Measurements from ENCODE around the gene ZFPM1.

GRCh38 chr16:88484505-88485365 is 31.7 kb downstream of the ZFPM1 start:
- no peak for TF ChIP-seq JUND (IDR thresholded peaks at IDR 0.05)
- TF ChIP-seq CTCF (IDR thresholded peaks at IDR 0.05 in 2 of 3, conservative IDR thresholded peaks at IDR 0.05 in 1 of 3; ENCODE audit: borderline replicate concordance in 1 of 3, insufficient read depth in 1 of 3, low read depth in 2 of 3, low read length in 2 of 3): no peak
- no peak for TF ChIP-seq ZBTB33 (IDR thresholded peaks at IDR 0.05; ENCODE audit: extremely low read depth, insufficient replicate concordance, low read length)
- no peak for TF ChIP-seq RAD21 (IDR thresholded peaks at IDR 0.05; ENCODE audit: low read depth)
- no peak for TF ChIP-seq POLR2AphosphoS5 (IDR thresholded peaks at IDR 0.05; ENCODE audit: low read depth, low read length)
- TF ChIP-seq ZNF274 (IDR thresholded peaks at IDR 0.05; ENCODE audit: low read depth, low read length): no peak
- no peak for TF ChIP-seq CEBPB (IDR thresholded peaks at IDR 0.05; ENCODE audit: low read depth)
- no peak for TF ChIP-seq EZH2 (IDR thresholded peaks at IDR 0.05)
- TF ChIP-seq POLR2A (IDR thresholded peaks at IDR 0.05; ENCODE audit: borderline replicate concordance, extremely low read depth, insufficient read depth, insufficient read length): no peak
- no peak for TF ChIP-seq MAX (IDR thresholded peaks at IDR 0.05)

Data from HCT116 (cell line).